ENCODE data around the gene GBP7. TPM values are rescaled to one million over a fixed set of nuclear protein-coding genes. Genes with fewer than 3 reads are reported as not detected.

The GBP7 gene
- total RNA-seq, 1 experiment from 2014 or later = not detected

GRCh38 chr1:89121641-89122040 is 54.2 kb downstream of the GBP7 start:
- DNase-seq (ENCODE audit: low spot score) = no peak

GRCh38 chr1:89114662-89115061 is 61.1 kb downstream of the GBP7 start:
- no peak for DNase-seq (ENCODE audit: low spot score)

- DNase-seq (ENCODE audit: low spot score) = no peak
These were observed 62.8 kb downstream of the GBP7 start for GRCh38 chr1:89112871-89113613.

- no peak for DNase-seq (ENCODE audit: low spot score)
These were observed 71.1 kb downstream of the GBP7 start for GRCh38 chr1:89104687-89105086.

- no peak for DNase-seq (ENCODE audit: low spot score)
These were observed 71.7 kb downstream of the GBP7 start for GRCh38 chr1:89104147-89104546.

- no peak for DNase-seq (ENCODE audit: low spot score)
These were observed 73.8 kb downstream of the GBP7 start for GRCh38 chr1:89102021-89102420.

GRCh38 chr1:89100412-89100811 is 75.4 kb downstream of the GBP7 start:
- no peak for DNase-seq (ENCODE audit: low spot score)

GRCh38 chr1:89098857-89099256 is 76.9 kb downstream of the GBP7 start:
- no peak for DNase-seq (ENCODE audit: low spot score)

GRCh38 chr1:89095737-89096136 is 80.1 kb downstream of the GBP7 start:
- DNase-seq (ENCODE audit: low spot score) = no peak

- no peak for DNase-seq (ENCODE audit: low spot score)
These were observed 85.8 kb downstream of the GBP7 start for GRCh38 chr1:89089962-89090361.

- no peak for DNase-seq (ENCODE audit: low spot score)
These were observed 87.2 kb downstream of the GBP7 start for GRCh38 chr1:89088572-89088971.

- DNase-seq (ENCODE audit: low spot score) = no peak
These were observed 88.6 kb downstream of the GBP7 start for GRCh38 chr1:89087241-89087640.

GRCh38 chr1:89085781-89086180 is 90.0 kb downstream of the GBP7 start:
- DNase-seq (ENCODE audit: low spot score) = peak; percentile 44

Other genes starting within 250 kb of the GBP7 start
- gene KYAT3, start 183.4 kb downstream of the GBP7 start, total RNA-seq (2014; rRNA removed; shearing (Covaris generic)) = 6.6 and 9.6 TPM in 2 replicates
- 4.8 and 11.2 TPM in 2 replicates for gene RBMXL1, start 183.4 kb downstream of the GBP7 start, total RNA-seq (2014; rRNA removed; shearing (Covaris generic))
- gene GBP3, start 153.1 kb downstream of the GBP7 start, total RNA-seq (2014; rRNA removed; shearing (Covaris generic)) = 2.1 and 2.4 TPM in 2 replicates
- 18.7 and 23.5 TPM in 2 replicates for gene GBP1, start 110.8 kb downstream of the GBP7 start, total RNA-seq (2014; rRNA removed; shearing (Covaris generic))
- gene GBP2, start 49.9 kb downstream of the GBP7 start, total RNA-seq (2014; rRNA removed; shearing (Covaris generic)) = 47.0 and 48.5 TPM in 2 replicates
- gene GBP4, start 22.9 kb upstream of the GBP7 start, total RNA-seq (2014; rRNA removed; shearing (Covaris generic)) = 1.0 and 2.5 TPM in 2 replicates
- 0.25 TPM in 1 of 2 replicates, not detected in the other for gene GBP5, start 96.9 kb upstream of the GBP7 start, total RNA-seq (2014; rRNA removed; shearing (Covaris generic))
- 0.10 TPM in 1 of 2 replicates, not detected in the other for gene GBP6, start 188.1 kb upstream of the GBP7 start, total RNA-seq (2014; rRNA removed; shearing (Covaris generic))

Measured in H4 (cell line).